Kasumi-1 (cell line): ENCODE data around the gene LRRC53.

Experiments used
- DNase-seq, 2 experiments: peaks; one replicate each; lab custom pipeline; 2025; lab: John Stamatoyannopoulos, UW

The LRRC53 gene

GRCh38 chr1:74502858-74503257 lies 9.6 kb downstream of the LRRC53 start:
- peak in 1 of 2 experiments; percentile 2 for DNase-seq

- peak; percentile 80 to 83 for DNase-seq
These were observed 10.0 kb downstream of the LRRC53 start for GRCh38 chr1:74502432-74502831.

- DNase-seq, result no peak
These were observed 13.5 kb downstream of the LRRC53 start for GRCh38 chr1:74498901-74499300.

DNA sequence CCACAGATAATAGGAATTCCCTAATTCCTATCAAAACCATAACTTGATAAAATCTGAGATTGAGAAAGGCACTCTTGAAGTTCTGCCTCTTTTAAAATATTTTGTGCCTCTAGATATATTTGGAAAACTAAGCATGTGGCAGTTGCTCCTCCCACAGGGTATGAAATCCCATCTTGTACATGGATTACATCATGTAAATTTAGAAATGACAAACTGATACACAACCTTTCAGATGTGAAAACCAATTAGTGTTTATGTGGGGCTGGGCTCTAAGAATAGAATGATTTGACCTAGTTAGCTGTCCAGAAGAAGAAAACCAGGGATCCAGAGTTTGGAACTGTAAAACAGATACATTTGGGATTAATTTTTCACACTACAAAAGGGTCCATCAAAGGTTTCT lies 15.7 kb downstream of the LRRC53 start:
- DNase-seq, result no peak

- DNase-seq, result peak; percentile 14 to 34
These were observed 26.4 kb downstream of the LRRC53 start for GRCh38 chr1:74486036-74486435.

DNA sequence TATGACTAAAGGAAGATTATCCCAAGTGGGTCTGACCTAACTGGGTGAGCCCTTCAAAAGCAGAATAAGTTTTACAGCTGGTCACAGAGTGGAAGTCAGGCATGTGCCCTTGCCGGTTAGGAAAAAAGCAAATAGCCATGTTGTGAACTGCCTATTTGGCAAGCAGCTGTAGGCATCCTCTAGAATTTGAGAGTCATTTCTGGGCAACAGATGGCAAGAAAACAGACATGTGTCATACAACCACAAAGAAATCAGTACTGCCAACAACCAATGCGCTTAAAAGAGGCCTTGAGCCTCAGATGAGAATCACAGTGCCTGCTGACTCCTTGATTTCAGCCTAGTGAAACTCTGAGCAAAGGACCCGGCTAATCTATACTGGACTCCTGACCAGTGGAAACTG lies 26.8 kb downstream of the LRRC53 start:
- no peak for DNase-seq

DNA sequence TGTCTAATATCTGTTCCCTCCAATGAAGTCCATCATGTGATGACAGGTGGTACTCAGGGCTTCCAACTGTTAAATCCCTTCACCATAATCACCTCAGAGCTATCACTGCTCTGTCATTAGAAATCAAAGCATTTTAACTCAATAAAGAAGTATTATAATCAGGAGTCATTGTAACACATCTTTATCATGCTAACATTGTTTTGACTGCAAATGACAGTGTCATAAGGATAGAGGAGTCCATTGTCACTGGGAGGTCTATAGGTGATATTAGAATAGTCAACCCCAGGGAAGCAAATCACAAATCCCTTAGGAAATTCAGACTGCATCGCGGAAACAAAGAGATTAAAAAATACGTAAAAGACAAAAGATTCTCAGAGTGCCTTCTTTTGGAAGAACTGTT lies 30.8 kb downstream of the LRRC53 start:
- no peak for DNase-seq

GRCh38 chr1:74480068-74480467 lies 32.3 kb downstream of the LRRC53 start:
- DNase-seq, result no peak

DNA sequence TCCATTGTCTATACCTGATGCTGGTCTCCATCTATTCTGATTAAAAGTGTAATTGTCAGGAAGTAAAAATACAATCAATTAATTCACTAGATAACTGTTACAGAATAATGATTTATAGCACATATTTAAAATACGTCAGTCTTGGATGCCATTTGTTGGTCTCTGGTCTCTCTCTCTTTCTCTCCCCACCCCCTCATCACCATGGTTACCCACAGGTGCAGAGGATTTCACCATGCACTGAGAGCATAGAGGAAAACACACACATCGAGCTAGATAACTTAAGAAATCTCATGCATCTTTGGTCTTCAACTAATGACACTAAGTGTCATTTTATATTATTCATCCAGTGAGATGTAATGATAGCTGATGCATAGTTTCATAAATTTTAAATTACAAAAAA lies 33.4 kb downstream of the LRRC53 start:
- DNase-seq, result no peak

DNA sequence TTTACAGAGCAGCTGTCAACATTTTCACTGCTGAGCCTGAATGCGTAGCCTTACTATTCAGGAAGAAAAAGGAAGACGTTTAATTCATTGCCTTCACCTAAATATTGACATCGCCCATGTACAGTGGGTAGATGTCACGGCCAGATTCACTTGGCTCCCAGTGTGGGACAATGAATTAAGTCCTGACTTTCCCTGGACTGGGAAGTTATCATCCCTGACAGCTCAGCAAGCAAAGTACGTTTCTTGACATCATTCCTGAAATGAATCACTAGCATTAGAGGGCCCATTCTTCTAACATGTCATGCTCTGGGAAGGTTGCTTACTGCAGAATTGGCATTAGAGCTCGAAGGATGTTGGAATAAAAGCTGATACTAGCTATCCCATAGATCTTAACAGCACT lies 37.8 kb downstream of the LRRC53 start:
- DNase-seq, result no peak

DNA sequence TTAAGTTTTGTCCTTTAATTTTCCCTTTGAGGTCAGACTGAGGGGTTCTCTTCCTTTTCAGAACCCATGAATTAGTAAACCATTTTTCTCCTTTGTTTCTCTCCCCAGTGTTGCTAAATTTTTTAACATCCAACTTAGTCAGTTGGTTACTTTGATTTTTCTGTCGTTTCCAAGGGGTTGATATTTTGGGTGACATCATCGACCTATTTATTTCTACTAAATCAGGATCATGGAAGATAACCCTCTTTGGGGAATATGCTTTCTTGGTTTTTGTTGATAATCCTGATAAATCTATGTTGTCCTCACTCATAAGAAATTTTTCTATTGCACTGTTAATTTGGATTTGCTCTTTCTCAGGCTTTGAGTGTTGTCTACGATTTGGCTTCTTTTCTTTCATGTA lies 40.9 kb downstream of the LRRC53 start:
- no peak for DNase-seq

DNA sequence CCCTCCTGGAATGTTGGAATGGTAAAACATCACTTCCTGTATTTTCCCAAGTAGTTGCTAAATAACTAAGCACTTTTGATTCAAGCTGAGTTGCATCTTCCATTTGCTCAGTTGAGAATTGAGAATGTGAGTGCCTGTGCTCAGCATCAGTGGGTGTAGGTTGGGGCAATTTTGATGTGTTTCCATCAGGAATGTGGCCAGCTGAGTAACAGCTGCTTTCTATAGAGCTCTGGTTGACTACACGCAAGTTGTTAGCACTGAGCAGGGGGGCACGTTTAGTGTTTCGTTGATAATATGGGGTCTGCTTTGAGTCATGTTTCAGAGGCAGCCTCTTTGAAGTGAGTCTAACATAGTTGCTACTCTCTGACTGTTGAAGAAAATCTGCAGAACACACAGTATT lies 41.5 kb downstream of the LRRC53 start:
- DNase-seq, result no peak

GRCh38 chr1:74470251-74470650 lies 42.2 kb downstream of the LRRC53 start:
- no peak for DNase-seq

DNA sequence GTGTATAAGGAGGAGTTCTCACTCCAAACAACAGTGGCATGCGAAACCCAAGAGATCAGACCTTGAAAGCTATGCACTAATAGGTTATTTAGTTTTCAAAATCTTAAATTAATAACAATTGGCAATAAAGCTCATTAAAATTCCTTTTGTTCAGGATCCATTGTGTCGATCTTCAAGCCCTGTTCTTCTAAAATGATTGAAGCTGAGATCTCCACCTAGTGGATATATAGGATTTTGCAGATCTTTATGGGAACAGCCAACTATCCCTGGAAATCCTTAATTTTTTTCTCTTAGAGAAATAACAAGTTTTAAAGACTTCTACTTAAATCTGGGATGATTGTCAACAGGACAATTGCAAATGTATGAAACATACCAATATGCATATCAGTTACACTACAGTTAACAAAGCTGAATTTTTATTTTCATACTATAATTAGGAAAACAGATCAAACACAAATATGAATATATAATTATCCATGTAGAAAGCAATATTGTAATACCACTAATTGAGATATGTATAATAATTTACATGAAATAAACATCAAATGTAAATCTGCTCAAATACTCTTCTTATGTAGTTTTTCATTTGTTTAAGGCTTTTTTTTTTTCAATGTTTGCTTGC lies 43.3 kb downstream of the LRRC53 start:
- DNase-seq, result peak; percentile 65 to 88

- no peak for DNase-seq
These were observed 44.5 kb downstream of the LRRC53 start for GRCh38 chr1:74467786-74468377.

- DNase-seq, result no peak
These were observed 47.2 kb downstream of the LRRC53 start for GRCh38 chr1:74465193-74465681.

DNA sequence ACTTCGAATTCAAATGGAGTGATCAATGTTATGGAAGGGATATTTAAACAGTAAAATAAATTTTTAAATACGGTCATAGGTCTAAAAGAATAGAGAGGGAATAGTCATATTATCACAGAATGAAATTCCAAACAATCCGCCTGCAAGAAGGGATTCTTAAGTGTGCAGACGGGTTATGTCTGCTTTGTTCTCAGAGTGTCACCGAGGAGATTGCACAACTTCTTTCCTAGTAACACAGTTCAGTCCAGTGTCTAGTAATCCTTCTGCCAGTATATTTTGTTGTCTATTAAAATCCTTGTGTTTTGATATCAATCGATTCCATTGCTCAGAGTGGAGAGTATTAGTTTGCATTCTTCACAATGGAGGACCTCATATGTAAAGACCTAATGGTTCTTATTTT lies 48.4 kb downstream of the LRRC53 start:
- no peak for DNase-seq

GRCh38 chr1:74463333-74463988 lies 49.0 kb downstream of the LRRC53 start:
- DNase-seq, result no peak

DNA sequence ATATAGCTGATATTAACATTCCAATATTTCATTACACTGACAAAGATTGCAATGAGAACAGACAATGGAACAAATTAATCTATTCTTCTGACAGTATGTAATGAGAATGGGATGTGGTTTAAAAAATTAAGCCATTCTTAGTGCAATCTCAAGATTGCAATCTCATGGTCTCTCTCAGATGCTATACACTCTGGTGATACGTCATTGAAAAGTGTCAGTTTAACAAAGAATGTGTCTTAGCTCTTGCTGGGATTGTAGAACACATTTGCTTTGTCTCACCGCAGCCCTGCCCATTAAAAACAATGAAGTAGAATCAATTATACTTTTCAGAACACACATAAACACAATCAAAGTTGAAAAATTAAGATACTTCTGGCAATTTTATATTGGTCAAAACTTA lies 55.2 kb downstream of the LRRC53 start:
- DNase-seq, result no peak

- no peak for DNase-seq
These were observed 57.0 kb downstream of the LRRC53 start for GRCh38 chr1:74455390-74455789.

DNA sequence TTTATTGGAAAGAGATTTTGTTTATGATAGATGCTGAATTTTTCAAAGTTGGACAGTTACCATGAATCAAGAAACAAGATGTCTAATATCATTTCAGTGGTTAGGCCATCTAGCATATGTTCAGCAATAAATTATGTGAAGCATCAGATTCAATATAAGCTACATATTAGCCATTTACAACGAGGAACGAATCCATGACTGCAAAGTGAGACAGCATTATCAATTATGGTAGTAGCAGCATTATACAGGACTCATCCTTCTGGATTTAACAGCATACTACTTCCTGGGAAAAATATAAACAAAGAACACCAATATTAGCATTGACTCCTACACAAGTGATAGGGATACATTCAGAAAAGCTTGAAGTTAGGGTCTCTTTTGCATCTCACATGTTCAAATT lies 59.1 kb downstream of the LRRC53 start:
- no peak for DNase-seq

DNA sequence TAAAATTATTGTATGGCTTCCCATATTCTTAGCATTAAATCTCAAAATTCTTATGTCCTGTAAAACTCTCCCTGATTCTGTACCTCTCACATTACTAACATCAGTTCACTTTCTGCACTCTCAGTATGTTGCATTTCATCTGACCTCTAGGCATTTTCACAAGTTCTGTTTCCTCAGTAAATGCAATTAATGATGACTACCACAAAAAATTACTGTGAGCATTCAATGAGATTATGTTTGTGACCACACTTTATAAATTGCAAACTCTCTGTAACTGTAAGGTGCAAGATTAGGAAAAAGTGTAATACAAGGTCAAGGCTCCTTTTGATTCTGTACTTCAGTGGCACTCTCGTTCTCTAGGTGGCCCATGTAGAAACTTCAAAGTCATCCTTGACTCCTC lies 60.4 kb downstream of the LRRC53 start:
- no peak for DNase-seq

DNA sequence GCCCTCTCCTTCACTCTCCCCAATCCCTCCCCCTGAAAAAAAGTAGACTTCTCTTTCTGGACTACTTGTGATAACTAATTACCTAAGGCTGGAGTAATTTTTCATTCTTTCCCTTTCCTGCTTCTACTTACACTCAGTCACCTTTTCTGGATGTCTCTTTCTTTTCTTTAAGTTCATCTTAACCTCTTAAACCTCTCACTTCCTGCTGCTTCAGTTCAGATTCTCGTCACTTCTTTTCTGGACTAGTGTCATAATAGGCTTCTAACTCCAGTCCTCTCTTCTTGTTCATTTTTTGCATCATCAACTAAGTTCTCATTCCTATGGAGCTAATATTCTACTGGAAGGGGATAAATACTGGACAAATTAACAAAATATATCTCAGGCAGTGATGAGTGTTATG lies 75.4 kb downstream of the LRRC53 start:
- no peak for DNase-seq

DNA sequence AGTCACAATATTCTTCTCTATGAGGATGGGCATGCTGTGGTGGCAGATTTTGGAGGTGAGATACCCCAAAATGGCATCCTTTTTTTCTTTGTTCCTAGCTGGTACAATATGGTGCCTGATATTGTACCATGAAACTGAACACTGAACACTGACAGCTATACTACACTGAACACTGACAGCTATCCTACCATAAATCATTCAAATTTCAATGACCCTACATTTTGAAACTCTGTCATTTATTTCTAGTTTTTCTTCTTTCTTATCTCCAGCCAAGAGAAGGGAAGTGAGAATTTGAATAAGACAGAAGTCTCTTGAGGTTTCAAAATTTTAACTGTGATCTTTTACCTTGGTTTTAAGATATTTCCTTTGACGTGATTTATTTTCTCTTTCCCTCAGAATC lies 76.3 kb downstream of the LRRC53 start:
- DNase-seq, result no peak
